ENCODE data around the gene BSN.

BSN gene

DNA sequence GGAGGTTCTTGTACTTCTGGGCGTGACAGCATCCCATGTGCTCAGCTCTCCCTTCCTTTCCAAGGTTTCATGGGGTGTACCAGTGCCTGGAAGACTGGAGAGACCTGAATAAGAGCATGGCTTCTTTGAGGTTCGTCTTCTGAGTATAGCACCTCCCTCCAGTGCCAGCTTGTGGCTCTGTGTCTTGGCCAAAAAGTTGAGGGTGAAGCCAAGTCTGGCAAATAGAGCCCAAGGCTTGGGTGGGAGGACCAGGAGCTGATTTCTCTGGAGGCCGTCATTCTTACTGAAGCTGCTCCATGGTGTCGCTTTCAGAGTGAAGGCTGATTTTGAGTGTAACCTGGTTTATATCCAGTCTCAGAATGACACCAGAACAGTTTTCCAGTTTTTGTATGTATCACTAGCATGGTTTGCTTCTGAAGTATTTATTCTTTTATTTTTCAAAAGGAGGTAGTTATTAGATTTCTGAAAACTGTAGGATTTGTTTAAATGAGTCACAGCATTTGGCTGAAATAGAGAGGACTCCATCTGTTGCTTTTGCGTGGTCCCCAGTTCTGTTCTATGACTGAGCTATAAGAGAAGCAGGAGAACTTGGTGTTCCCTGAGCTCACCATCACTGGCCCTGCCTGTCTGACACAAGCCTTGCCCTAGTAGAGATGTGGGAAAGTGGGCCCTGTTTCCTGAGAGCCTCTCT is 47.2 kb downstream of the BSN start:
- no peak for DNase-seq

DNA sequence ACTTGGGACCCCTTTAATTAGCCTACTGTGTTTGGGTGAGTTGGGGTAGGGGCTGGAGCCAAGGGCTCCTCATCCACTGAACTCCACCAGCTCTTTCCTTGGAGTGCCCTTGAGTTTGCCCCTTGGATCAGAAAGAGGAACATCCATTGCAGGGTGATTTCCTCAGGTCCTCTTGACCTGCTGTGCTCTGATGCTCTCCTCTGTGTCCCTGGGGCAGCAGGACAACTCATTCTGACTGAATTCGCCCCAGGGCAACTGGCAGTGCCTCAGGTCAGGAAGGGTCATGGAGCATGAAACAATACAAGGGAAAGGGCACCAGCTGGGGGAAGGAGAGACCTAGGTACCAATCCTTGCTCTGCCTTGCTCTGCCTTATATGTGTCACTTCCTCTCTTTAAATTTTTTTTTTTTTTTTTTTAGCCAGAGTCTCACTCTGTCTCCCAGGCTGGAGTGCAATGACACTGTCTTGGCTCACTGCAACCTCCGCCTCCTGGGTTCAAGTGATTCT is 47.8 kb downstream of the BSN start:
- DNase-seq = no peak

DNA sequence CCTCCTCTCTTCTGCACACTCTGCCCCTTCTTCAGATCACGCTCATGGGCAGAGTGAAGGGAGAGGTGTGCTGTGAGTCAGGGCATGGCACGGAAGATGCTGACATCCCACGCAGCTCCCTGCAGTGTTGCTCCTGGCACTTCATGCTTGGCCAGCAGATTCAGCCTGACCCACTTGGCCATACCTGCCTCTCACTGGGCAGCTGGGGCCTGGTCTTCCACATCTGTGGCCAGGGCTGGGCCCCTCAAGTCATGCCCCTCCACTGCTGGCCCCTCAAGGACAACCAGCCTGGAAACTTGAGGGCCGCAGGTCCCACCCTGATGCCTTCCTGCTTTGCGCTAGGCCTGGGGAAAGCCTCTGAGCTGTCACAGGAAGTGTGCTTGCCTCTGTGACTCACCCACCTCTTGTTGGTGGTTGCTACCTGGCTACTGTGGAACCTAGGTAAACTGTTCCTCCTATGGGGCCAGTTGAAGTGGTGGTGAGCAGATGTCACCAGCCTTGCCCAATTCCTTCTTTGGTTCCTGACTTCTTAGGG is 48.7 kb downstream of the BSN start:
- peak; percentile 65 for DNase-seq

DNA sequence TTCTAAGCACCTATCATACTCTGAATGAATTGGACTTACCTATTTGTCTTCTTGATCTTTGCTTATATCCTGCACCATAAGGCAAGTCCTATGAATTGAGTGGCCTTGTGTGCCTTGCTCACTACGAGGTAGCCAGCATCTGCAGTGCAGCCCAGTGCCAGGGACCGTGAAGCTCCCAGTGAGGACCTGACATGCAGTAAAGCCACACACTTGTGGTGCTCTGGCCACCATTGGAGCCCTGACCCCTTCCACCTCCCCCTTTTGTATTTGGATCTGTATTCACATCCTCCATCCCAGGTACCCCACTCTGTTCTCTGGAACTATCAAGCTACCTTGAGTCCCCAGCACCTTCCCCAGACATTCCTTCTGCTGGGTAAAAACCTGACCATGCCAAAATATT is 52.1 kb downstream of the BSN start:
- DNase-seq = no peak

DNA sequence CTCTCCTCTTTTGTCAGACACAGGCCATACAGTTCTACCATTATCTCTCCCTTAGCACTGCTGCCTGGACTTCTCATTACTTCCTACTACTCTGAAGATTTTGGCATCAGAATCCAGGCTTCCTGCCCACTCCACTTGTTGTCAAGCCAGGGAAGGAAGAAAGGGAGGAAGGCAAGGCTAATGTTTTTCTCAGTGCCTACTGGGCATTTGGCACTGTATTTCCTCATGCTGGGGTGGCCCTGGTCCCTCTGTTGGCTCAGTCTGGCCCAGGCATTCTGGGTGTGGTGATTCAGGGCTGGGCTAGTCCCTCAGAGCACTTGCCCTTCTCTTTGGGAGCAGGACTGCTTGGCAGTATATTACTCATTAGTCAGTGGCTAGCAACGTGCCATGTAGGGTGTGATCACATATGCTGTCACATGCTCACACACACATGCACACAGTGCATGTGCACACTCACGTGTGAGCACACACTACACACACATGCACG is 52.9 kb downstream of the BSN start:
- DNase-seq = no peak

DNA sequence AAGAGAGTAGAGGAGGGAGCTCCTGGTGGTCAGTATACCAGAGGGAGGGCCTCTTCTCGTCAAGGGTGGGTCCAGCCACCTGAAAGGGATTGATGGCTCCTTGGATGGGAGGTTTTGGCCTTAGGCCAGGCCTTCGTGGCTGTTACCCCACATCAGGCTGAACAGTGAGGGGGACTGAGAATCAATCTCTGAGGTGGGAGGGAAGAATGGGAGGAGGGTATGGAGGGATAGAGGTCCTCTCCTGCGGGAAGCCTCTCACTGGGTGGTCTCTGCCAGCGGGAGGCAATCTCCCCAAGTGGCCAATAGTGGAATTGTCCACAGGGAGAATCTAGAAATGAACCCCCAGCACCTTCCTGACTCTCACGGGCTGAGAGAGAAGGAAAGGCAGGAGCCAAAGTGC is 53.5 kb downstream of the BSN start:
- DNase-seq = no peak

DNA sequence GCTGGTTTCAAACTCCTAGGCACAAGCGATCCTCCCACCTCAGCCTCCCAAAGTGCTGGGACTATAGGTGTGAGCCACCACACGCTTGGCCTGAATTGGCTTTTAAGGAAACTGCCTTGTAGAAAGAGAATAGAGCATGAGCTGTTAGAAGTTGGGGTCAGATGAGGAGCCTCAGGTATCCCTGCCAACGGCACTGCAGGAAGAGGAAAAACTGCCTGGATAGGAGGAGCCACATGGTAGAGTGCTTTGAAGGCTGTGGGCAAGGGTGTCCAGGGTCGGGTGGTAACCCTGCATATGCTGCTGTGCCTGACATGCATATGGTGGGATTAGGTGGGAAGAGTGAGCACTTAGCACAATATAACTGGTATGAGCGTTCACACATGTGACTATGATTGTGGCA is 55.0 kb downstream of the BSN start:
- DNase-seq = no peak

DNA sequence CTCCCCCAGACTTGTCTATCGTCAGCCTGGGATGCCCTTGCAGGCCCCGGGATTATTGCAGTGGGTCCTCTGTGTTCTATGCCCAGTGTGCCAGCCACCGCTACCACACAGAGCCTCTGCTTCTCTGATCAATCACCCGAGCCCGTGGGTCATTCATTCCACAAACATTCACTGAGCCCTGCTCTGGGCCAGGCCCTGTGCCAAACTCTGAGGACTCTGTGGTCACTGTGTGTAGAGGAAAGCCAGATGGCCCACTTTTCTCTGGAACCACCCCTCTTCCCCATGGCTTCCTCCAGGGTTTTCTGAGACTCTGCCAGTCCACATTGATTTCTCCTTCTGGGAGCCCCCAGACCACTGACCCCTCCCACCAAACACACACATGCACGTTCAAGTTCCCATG is 55.5 kb downstream of the BSN start:
- no peak for DNase-seq

DNA sequence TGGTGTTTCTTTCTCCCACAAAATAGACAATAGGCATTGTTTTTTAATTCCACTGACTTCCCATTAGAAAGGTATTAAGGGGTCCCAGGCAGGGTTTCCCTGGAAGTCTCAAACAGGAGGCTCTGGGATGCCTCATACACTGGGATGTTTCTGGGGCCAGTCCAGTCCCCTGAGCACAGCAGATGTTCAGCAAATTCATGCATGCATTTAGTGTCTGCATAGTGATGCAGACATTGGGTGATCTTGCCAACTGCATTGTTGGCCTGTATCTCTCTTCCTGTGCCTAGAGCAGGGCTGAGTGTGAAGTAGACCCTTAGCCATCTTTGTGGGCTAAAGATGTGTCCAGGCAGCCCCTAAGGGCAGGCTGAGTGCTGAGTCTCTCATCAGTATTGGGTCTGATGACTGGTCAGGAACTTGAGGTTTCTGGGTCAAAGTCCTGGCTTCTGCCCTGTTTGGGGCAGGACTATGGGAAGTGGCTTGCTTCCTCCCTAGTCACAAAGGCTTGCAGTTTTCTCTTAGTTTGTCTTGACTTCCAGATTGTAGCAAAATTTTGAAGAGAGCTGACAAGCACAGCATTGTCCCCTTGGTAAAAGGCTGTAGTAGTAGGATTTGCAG is 56.5 kb downstream of the BSN start:
- no peak for DNase-seq

DNA sequence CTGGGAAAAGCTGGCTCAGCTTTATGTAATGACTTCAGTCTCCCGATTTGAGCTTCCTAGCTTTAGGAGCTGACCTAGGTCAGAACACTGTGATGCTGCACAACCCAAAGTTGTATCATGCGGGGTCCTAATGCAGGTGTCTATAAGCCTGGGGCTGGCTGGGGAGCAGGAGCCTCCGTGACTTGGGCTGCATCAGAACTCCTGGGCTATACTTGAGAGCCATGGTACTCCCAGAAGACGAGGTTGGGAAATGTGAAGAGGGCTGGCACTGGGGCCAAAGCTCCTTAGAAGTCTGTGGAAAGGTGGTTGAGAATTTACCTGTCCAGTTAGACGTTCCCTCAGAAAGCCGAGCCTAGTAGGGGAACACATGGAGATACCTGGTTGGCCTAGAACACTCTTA is 57.0 kb downstream of the BSN start:
- no peak for DNase-seq

DNA sequence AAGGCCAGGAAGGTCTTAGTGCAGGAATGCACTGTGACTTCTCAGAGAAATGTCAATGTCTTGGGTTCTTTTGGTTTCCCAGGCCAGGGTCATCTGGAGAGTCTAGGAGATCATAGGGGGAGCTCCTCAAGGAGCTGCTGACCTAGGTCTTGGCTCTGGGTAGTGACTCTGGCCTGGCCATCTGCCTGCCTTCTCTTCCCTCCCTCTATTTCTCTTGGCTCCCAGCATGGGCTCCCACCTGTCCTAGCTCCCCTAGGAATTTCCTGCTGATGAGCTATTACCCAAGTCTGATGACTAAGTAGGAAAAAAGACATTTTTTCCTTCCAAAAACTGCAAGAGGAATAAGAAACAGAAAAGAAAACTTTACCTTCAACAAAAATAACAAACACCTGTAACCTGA is 57.4 kb downstream of the BSN start:
- no peak for DNase-seq

DNA sequence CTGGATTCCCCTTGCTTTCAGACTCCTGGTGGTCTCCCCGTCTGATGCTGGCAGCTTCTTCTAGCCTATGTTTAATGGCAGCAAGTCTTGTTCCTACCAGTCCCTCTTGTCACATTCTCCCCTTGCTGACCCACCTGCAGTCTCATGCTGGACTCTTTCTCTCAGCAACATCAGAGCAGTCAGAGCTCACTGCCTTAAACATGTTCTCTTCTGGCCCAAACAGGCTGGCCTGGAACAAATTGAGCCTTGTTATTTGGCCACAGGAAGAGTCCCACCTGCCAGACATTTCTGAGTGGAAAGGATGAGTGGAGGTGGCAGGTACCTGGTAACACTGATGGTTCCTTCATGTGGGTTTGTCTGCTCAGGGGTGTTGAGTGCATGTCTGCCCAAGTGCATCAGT is 60.7 kb downstream of the BSN start:
- DNase-seq = no peak

DNA sequence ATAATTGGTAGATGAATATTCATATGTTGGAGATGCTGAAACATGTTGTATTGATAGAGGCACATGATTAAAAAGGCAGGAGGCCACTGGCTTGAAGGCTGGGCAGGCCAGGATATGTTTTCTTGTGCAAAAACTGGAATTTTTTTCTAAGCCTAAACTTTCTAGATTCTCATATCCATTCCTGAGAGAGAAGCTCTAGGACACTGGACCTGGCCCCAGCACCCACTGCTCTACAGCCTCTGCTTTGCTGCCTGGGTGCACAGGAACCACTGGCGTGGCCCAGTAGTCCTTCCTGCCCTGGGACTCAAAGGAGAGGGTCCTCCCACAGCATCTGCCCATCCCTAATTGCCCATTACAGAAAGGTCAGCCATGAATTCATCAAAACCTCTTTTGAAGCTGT is 61.8 kb downstream of the BSN start:
- no peak for DNase-seq

DNA sequence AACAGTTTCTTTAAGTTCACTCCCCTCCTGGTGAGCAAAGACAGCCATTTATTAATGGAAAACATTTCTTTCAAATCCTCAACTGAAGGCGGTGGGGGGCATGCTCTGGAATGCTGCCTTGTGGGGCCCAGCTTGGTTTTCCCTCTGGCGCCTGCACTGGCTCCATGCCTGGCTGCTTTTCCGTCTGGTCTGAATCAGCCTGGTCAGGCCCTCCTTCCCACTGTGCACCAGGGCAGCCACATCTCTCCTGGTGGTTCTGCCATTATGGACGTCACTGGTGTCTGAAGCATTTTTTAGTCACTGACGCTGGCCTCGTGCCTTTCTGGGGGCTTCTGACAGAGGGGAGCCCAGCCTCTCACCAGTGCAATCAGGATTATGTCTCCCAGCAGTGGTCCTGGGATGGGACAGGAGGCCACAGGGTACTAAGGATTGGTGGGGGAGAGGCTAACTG is 62.2 kb downstream of the BSN start:
- no peak for DNase-seq

DNA sequence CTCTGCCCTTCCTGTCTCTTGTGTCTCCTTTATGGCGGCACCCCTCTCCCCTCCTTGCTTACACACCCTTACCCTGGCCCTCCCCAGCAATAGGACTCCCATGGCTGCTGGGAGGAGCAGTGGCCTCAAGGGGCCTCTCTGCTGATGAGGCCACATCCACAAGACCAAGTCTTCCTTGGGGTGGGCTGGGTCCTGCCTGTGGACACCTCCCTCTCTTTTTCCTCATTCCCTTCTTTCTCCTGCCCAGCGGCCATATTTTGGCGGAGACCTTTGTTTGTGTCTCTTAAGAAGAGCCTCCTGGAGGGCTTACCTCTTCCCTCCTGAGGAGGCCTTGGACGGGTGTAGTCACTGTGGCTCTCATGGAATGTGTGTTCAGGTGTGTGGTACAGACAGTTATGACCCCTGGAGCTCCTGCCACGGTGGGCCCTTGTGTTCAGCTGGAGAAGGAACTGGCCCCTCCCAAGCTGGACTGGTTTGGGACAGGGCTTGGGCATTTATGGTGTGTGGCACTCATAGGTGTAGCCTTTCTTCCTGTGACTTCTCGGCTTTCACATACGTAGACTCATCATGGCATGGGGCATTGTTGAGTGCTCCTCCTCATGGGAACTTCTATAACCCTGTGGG is 63.2 kb downstream of the BSN start:
- no peak for DNase-seq

DNA sequence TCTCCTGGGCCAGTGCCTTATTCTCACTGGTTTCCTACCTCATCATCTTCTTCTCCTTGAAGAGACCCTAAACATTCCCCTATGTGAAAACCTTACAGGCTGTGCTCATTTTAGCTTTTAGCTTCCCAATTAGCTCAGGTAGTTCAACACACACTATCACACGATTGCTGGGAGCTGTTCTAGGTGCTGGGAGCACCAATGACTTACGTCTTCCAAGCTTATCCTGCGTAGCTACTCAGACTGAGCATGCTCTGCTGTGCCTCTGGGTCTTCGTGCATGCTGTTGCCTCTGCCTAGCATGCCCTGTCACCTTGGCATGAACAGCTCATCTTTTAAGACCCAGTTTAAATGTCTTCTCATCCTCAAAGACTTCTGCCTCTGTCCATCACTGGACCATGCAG is 64.1 kb downstream of the BSN start:
- DNase-seq = no peak

DNA sequence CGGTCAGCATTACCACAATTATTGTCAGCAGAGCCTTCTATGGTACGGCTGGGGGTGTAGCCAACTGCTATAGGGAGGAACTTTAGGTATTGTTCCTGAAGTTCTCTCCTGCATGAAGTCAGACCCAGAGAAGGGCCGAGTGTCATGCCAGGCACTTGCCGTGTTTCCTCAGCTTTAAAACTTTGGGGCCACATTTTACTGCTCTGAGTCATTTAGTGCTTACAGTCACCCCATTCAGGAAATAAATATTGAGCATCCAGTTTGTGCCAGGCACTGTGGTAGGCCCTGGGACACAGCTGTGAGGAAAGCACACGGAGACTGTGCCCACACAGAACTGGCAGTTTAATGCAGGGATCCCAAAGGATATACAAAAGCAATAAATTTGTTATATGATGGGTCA is 65.4 kb downstream of the BSN start:
- no peak for DNase-seq

DNA sequence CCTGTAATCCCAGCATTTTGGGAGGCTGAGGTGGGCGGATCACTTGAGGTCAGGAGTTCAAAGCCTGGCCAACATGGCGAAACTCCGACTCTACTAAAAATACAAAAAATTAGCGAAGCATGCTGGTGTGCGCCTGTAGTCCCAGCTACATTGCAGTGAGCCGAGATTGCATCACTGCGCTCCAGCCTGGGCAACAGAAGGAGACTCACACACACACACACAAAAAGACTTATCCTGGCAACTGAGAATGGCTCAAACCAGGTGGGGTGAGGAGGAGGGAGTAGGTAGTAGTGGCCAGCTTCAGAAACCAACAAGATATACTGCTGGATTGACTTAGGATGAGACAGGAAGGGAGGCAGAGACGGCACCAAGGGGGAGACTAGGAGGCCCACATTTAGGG is 66.5 kb downstream of the BSN start:
- no peak for DNase-seq

DNA sequence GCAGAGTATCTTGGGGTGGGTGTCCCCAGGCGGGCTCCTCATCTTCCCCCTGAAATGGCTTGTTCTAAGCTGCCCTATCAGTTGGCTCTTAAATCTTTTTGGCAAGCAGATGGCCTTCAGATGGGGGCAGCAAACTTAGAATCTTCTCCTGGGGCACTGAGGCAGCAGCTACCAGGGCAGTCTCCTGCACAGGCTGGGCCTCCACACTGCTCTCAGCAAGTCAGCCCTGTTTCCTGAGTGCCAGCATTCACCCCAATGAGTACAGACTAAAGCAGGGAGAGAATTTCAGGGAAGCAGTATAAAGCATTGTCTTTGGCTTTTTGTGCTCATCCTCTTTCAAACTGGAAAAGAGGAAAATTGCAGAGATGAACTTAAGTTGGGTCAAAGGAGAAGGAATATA is 68.8 kb downstream of the BSN start:
- DNase-seq = no peak

DNA sequence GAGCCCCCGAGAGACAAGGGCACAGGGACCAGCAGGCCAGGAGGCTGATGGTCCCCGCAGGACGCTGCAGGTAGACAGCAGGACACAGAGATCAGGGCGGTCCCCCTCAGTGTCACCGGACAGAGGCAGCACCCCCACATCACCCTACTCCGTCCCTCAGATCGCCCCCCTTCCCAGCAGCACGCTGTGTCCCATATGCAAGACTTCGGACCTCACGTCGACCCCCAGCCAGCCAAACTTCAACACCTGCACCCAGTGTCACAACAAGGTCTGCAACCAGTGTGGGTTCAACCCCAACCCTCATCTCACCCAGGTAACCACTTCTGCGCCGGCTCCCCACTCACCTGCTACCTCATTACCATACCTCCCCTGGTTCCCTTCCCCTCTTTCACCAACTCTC is 70.8 kb downstream of the BSN start:
- no peak for DNase-seq

DNA sequence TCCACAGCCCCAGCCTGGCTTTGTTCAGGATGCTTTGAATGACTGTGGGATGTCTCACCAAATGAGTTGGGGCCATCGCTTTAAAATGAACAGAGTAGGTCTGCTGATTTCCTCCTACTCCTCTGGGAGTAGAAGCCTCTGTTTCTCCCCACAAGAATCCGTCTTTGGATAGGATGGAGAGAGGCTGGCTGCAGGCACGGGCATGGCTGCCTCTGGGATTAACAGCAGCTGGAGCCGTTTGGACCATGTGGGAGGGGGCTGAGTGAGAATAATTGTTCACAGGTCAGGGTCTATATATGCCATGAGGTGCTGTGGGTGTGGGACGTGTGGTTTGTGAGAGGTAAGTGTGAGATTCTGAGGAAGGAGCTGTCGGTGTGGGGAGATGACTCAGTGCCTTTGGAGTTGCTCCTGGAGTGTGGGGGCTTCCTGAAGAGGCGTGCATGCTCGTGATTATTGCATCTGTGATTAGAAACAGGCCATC is 71.9 kb downstream of the BSN start:
- DNase-seq = no peak

DNA sequence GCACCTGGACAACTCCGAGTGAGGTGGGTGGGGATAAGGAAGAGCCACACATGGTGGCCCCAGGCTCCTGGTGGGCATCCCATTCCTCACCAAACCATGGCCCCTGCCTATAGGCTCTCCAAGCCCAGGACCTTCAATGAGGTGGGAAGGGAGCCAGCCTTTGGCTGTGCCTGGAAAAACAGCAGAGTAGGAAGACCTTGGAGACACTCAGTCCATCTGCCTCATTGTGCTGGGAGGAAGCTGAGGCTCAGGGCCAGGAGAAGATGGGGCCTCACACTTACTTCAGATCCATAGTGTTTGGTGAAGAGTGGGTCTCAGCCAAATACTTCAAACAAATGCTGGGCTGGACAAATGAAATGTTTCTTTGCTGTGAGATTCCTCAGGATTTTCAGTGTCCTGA is 72.5 kb downstream of the BSN start:
- no peak for DNase-seq

DNA sequence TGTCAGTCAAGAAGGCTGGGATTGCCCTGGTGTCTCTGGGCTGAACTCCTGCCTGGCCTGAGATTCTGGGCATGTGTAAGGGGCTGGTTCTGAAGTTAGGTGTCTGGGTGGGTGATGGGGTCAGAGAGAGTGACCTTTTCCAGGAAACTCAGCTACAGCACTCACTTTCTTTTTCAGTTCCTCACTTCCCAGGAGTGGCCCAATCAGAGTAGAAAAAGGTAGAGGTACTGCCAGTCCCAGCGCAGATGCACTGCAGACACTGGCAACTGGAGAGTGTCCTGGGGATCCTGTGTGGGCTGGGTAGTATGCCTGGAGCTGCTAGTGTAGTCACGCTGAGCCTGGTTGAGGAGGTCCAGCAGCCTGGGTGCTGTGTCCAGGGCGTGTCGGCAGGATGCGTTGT is 73.4 kb downstream of the BSN start:
- no peak for DNase-seq

DNA sequence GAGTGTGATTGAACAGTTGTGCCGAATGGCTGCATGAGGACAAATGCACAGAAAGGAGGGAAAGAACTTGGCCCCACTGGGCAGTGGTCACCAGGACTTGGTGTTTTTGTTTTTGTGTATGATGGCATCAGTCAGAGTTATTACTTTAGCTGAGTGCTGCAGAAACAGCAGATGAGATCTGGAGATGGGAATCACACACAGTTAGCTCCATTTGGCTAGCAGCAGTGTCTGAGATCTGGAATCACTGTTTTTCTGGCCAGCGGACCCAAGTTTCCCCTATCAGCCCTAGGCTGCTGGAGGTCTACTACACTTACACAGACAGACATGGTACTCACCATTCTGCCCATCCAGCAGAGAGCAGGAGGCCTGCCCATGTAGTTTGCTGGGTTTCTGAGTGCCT is 74.0 kb downstream of the BSN start:
- DNase-seq = no peak

Data from activated gamma-delta T cell treated with Interleukin-2 at 50 U/mL for 16 hours (primary cell).